HEK293T (cell line): ENCODE measurements around the gene GPR155.

Source experiments
- ARNT ChIP-seq: fragments of 450-650 bp; IDR thresholded peaks from 2 replicates; pipeline ENCODE4 v1.6.1; 2017; ENCODE audit warnings: mild to moderate bottlenecking
- BHLHE40 ChIP-seq: fragments of 450-650 bp; IDR thresholded peaks from 2 replicates; pipeline ENCODE4 v1.6.1; 2016; ENCODE audit warnings: mild to moderate bottlenecking, moderate library complexity, borderline replicate concordance
- ELF4 ChIP-seq: fragments of 450-650 bp; IDR thresholded peaks from 2 replicates; pipeline ENCODE4 v1.6.1; 2017; ENCODE audit warnings: antibody characterized with exemption
- FOXK2 ChIP-seq: fragments of 450-650 bp; IDR thresholded peaks from 2 replicates; pipeline ENCODE4 v1.6.1; 2016; ENCODE audit warnings: mild to moderate bottlenecking
- HDGF ChIP-seq: fragments of 450-650 bp; IDR thresholded peaks from 2 replicates; pipeline ENCODE4 v1.6.1; 2017; ENCODE audit warnings: antibody characterized with exemption, borderline replicate concordance
- L3MBTL2 ChIP-seq: fragments of 450-650 bp; conservative IDR thresholded peaks from 2 replicates; pipeline ENCODE4 v1.6.1; 2016; ENCODE audit warnings: mild to moderate bottlenecking
- SP1 ChIP-seq: fragments of 450-650 bp; IDR thresholded peaks from 2 replicates; pipeline ENCODE4 v1.6.1; 2017
- TARDBP ChIP-seq: fragments of 450-650 bp; IDR thresholded peaks from 2 replicates; pipeline ENCODE4 v1.6.1; 2016

DNA sequence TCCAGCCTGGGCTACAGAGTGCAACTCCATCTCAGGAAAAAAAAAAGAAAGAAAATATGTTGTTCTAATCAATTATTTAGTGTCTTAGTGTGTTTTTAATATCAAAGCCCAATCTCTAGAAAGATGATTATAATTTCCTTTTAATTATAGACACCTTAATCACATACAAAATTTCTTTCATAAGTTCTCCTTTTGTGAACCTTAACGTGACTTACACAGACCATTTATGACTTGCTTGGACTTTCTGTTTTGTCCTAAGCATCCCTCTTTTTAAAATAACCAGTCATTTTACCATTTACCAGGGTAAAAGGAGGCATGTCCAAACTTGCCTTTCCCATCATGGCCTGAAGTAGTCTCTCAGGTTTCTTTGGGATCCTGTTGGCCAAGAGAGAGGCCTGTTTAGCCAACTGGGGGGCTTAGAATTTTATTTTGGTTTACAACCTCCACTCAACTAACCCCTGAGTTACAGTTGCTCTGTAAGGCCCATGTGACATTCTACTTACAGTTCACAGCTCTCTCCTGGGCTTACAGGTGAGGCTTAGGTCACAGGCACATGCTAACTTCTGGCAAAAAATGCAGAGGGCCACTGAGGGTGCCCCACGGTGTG, 23.9 kb upstream of the GPR155 start:
- TF ChIP-seq ELF4 (no peak), TARDBP (no peak), L3MBTL2 (no peak), BHLHE40 (no peak), SP1 (no peak), ARNT (no peak), HDGF (no peak), FOXK2 (no peak)
